AG09319 (cell line): ENCODE measurements around the gene NSD2.
A peak's percentile ranks its signal among the peaks of the same experiment; 100 is the strongest.

ENCODE experiments used
- DNase-seq: peaks from one replicate; pipeline ENCODE4 v3.0.0-alpha.2; 2010; ENCODE audit warnings: low read depth; ENCODE audit errors: extremely low read depth
- TF ChIP-seq, protein P1 (sequence below): IDR thresholded peaks from 2 replicates; pipeline ENCODE4 v1.5.1; 2011; ENCODE audit warnings: low read depth, mild to moderate bottlenecking, inconsistent platforms, low read length, moderate library complexity

The NSD2 gene

DNA sequence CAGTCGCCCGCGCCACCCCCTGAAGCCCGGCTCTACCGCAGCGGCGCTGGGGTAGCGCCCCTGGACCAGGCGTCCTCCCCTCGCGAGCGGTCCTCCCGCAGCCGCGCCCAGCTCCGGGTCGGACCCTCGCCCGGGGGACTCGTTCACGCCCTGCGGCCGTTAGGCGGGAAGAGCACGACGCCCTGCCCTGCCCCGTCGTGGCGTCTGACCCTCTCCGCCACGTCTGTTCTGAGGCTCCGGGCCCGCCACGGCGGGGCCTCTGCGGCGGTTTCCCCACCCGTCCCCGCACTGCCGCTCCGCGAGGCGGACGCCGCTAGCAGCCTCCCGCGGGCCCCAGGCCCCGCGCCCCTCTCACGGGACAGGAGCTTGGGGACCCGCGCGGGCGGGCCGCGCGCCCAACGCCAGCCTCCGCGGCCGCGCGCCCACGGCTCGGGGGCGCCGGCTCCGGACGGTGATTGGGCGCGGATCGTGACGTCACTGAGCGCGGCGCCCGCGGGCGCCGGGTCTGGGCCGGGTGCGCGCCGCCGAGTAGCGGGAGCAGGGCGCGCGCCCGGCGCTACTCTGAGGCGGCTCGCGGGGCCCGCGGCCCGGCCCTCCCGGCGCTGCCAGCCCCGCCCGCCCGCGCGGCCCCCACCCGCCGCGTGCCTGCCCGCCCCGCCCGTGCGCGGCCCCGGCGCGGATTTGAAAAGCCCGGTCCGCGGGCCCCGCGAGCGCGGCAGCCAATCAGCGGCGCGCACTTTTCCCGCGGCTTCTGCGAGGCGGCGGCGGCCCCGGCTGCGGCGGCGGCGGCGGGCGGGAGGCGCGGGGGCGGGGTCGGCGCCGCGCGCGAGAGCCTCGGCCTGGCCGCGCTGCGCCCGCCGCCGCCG is at the start of gene NSD2:
TSS of gene NSD2 (plus strand) at position 816 of the 866 bp plus-strand sequence. CDS start 29,262 bp downstream, outside the sequence.
- TF ChIP-seq, protein P1, sequence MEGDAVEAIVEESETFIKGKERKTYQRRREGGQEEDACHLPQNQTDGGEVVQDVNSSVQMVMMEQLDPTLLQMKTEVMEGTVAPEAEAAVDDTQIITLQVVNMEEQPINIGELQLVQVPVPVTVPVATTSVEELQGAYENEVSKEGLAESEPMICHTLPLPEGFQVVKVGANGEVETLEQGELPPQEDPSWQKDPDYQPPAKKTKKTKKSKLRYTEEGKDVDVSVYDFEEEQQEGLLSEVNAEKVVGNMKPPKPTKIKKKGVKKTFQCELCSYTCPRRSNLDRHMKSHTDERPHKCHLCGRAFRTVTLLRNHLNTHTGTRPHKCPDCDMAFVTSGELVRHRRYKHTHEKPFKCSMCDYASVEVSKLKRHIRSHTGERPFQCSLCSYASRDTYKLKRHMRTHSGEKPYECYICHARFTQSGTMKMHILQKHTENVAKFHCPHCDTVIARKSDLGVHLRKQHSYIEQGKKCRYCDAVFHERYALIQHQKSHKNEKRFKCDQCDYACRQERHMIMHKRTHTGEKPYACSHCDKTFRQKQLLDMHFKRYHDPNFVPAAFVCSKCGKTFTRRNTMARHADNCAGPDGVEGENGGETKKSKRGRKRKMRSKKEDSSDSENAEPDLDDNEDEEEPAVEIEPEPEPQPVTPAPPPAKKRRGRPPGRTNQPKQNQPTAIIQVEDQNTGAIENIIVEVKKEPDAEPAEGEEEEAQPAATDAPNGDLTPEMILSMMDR: no peak
- DNase-seq: peak; percentile 73

GRCh38 chr4:1821679-1822567 is 49.3 kb upstream of the NSD2 start:
- TF ChIP-seq, protein P1: no peak
- DNase-seq: no peak

DNA sequence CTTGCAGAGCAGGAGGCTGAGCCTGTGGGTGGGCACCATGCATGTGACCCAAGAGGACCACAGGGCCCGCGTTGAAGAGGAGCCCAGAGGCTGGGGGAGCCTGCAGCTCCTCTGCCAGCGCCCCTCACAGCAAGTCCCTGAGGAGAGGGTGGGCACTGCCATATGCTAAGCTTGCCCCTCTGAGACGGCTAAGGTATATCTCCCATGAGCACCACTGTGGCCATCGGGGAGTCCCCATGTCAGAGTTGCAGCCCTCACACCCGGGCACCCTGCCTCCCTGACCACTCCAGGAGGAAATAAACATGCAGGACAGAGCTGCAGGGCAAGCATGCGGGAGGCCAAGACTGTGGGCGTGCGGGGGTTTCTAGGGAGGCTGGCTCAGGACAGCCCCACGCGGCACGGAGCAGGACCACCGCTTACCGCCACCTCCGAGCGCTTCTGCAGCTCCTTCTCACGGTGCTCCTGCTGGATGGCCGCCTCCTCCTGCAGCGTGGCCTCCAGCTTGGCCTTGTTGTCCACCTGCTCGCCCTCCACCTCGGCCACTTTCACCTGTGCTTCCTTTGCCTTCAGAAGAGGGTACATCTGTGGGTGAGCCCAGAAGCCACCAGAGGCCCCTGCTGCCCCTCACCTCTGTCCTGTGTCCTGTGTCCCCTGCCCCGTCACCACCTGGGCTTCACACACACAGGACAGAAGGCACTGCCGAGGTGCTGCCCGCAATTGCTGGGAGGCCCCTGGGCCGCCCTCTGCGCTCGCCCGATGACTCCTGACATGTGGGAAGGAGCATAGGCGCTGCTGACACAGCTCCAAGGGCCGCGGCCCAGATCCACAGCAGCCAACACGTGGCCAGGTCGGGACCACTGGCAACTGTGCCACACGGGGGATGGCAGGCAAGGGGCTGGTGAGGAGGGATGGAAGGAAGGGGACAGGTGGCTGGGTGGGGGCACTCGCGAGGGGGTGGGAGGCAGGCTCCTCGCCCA is 48.3 kb upstream of the NSD2 start:
- TF ChIP-seq, protein P1: no peak
- DNase-seq: no peak

DNA sequence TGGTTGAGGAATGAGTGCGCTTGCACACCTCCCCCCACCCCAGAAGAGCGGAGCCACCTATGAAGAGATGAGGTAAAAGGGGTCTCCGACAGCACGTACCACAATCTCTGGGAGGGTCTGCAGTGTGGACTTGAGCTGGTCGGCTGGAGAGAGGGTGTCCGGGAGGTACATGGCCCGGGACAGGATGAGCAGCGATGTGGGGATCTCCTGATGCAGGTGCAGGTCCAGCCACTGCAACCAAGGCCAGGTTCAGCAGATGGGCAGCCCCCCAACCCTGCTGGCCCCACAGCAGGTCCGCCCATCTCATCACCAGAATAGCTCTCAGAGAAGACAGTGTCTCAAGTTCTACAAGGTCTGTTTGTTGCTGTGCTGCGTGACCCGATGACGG is 47.7 kb upstream of the NSD2 start:
- TF ChIP-seq, protein P1: no peak
- no peak for DNase-seq

- no peak for DNase-seq
- TF ChIP-seq, protein P1: no peak
These were observed 46.4 kb upstream of the NSD2 start for GRCh38 chr4:1824746-1825145.

DNA sequence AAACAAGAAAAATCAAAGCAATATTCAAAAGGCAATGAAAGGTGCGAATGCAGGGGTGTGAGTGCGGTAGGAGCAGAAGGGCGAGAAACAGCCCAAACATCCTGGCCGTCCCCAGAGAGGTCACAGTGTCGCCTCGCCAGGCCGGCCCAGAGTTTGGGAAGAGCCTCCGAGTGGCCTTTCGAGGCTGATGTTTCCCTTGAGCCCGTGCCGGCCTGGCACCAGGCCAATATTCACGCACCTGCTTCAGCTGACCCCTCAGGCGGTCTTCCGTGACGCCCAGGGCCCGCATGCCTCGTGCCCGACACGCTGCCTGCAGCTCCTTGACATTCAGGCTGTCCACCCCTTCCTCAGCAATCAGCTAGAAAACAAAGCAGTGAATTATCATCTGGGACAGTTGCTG is 45.9 kb upstream of the NSD2 start:
- no peak for DNase-seq

More for the DNA sequence above, 45.9 kb upstream of the NSD2 start:
- TF ChIP-seq, protein P1: no peak
